DOHH2 (cell line): ENCODE measurements around the gene PDE1C.

Source experiments
- H3F3A ChIP-seq: fragments of 200-600 bp; sonication (generic), shearing (Covaris generic); 2 replicates; pipeline ENCODE4 v1.6.0; 2016; ENCODE audit warnings: antibody characterized with exemption, mild to moderate bottlenecking; ENCODE audit not compliant: control insufficient read depth, insufficient read depth
- H3K27ac ChIP-seq: fragments of 200-600 bp; sonication (generic); 2 replicates; pipeline ENCODE4 v1.5.1; 2014; ENCODE audit warnings: low read depth, mild to moderate bottlenecking, low read length, moderate library complexity
- H3K27me3 ChIP-seq: fragments of 200-600 bp; sonication (generic); 2 replicates; pipeline ENCODE4 v1.6.1; 2014; ENCODE audit warnings: mild to moderate bottlenecking, low read length, mixed read lengths; ENCODE audit not compliant: control insufficient read depth
- H3K36me3 ChIP-seq: fragments of 200-600 bp; sonication (generic); 2 replicates; pipeline ENCODE4 v1.6.1; 2014; ENCODE audit warnings: mild to moderate bottlenecking, low read length, moderate library complexity, mixed read lengths; ENCODE audit not compliant: control insufficient read depth
- H3K4me1 ChIP-seq: fragments of 200-600 bp; sonication (generic); 2 replicates; pipeline ENCODE4 v1.6.1; 2014; ENCODE audit warnings: mild to moderate bottlenecking, low read length, mixed read lengths; ENCODE audit not compliant: control insufficient read depth
- H3K4me2 ChIP-seq: fragments of 200-600 bp; sonication (generic); 2 replicates; pipeline ENCODE4 v1.6.0; 2014; ENCODE audit warnings: mild to moderate bottlenecking, low read length, moderate library complexity
- H3K4me3 ChIP-seq: fragments of 200-600 bp; sonication (generic); 2 replicates; pipeline ENCODE4 v1.5.1; 2014; ENCODE audit warnings: mild to moderate bottlenecking, low read length, mixed read lengths
- H3K79me2 ChIP-seq: fragments of 200-600 bp; sonication (generic); 2 replicates; pipeline ENCODE4 v1.6.1; 2014; ENCODE audit warnings: mild to moderate bottlenecking, low read length, mixed read lengths; ENCODE audit not compliant: control insufficient read depth
- H3K9me2 ChIP-seq: fragments of 200-600 bp; sonication (generic); replicated peaks from 2 replicates; pipeline ENCODE4 v1.6.1; 2014; ENCODE audit warnings: mild to moderate bottlenecking, low read length, mixed read lengths; ENCODE audit not compliant: control insufficient read depth
- H3K9me3 ChIP-seq: fragments of 200-600 bp; sonication (generic); 2 replicates; pipeline ENCODE4 v1.6.1; 2014; ENCODE audit warnings: antibody characterized with exemption, low read length, mixed read lengths; ENCODE audit not compliant: control insufficient read depth, insufficient read depth
- H4K20me1 ChIP-seq: fragments of 200-600 bp; sonication (generic); 2 replicates; pipeline ENCODE4 v1.6.0; 2014; ENCODE audit warnings: low read depth, mild to moderate bottlenecking, antibody characterized with exemption, low read length, moderate library complexity; ENCODE audit not compliant: control insufficient read depth, insufficient read depth
- CTCF ChIP-seq: fragments of 200-600 bp; sonication (generic); IDR thresholded peaks from one replicate; pipeline ENCODE4 v1.5.1; 2014; ENCODE audit warnings: antibody characterized with exemption, mild to moderate bottlenecking, low read depth, low read length; ENCODE audit not compliant: poor library complexity, severe bottlenecking
- EZH2phosphoT487 ChIP-seq: fragments of 200-600 bp; sonication (generic); IDR thresholded peaks from 2 replicates; pipeline ENCODE4 v1.6.1; 2017; ENCODE audit warnings: borderline replicate concordance, mild to moderate bottlenecking, antibody characterized with exemption, low read length, moderate library complexity, mixed read lengths

The PDE1C gene

GRCh38 chr7:32070051-32070405 is 179 bp downstream of the PDE1C start:
- Histone ChIP-seq H3F3A (no peaks in the 10 kb centered on the region), H3K27me3 (no peaks in the 10 kb centered on the region), H3K79me2 (no peaks in the 10 kb centered on the region), H3K4me1 (no peaks in the 10 kb centered on the region), H3K9me3 (no peaks in the 10 kb centered on the region), H3K4me2 (no peak overlapping the region), H3K9me2 (no peaks in the 10 kb centered on the region), H3K27ac (no peak overlapping the region), H3K4me3 (no peak overlapping the region), H3K36me3 (no peaks in the 10 kb centered on the region), H4K20me1 (no peaks in the 10 kb centered on the region)
- TF ChIP-seq CTCF = no peak
- no peak for TF ChIP-seq EZH2phosphoT487

GRCh38 chr7:32069116-32069650 is 1.0 kb downstream of the PDE1C start:
- H3K36me3 ChIP-seq = no peaks in the 10 kb centered on the region
- no peak overlapping the region for H3K4me2 ChIP-seq
- no peaks in the 10 kb centered on the region for H4K20me1 ChIP-seq
- H3K4me3 ChIP-seq = no peak overlapping the region
- TF ChIP-seq CTCF (no peak), EZH2phosphoT487 (no peak)
- no peaks in the 10 kb centered on the region for H3K79me2 ChIP-seq
- no peaks in the 10 kb centered on the region for H3K9me3 ChIP-seq
- no peaks in the 10 kb centered on the region for H3K4me1 ChIP-seq
- H3K27me3 ChIP-seq = no peaks in the 10 kb centered on the region
- H3F3A ChIP-seq = no peaks in the 10 kb centered on the region
- no peak overlapping the region for H3K27ac ChIP-seq
- H3K9me2 ChIP-seq = no peaks in the 10 kb centered on the region

GRCh38 chr7:32068411-32069101 is 1.7 kb downstream of the PDE1C start:
- Histone ChIP-seq H3K4me1 (no peaks in the 10 kb centered on the region), H3K79me2 (no peaks in the 10 kb centered on the region), H3K9me2 (no peaks in the 10 kb centered on the region), H3K27me3 (no peaks in the 10 kb centered on the region), H3K9me3 (no peaks in the 10 kb centered on the region), H3K27ac (no peak overlapping the region), H4K20me1 (no peaks in the 10 kb centered on the region), H3F3A (no peaks in the 10 kb centered on the region), H3K4me2 (no peak overlapping the region), H3K4me3 (no peak overlapping the region), H3K36me3 (no peaks in the 10 kb centered on the region)
- TF ChIP-seq EZH2phosphoT487 = no peak
- TF ChIP-seq CTCF = no peak
